GM21529 (cell line): ENCODE results near the gene YKT6.
"Not testable (repeated sequence)": the region's sequence is repeated elsewhere in the genome, so short reads cannot be mapped to it uniquely, and the experiment has no call there.

Experiments used
- ATAC-seq: cut with Tn5 transposase; IDR thresholded peaks from one replicate; pipeline ENCODE4 v1.9.1; 2021; ENCODE audit not compliant: unreplicated experiment

The YKT6 gene

GRCh38 chr7:44172352-44172751 lies 28.4 kb upstream of the YKT6 start:
- ATAC-seq: no peak

- no peak for ATAC-seq
These were observed 27.9 kb upstream of the YKT6 start for GRCh38 chr7:44172803-44173424.

DNA sequence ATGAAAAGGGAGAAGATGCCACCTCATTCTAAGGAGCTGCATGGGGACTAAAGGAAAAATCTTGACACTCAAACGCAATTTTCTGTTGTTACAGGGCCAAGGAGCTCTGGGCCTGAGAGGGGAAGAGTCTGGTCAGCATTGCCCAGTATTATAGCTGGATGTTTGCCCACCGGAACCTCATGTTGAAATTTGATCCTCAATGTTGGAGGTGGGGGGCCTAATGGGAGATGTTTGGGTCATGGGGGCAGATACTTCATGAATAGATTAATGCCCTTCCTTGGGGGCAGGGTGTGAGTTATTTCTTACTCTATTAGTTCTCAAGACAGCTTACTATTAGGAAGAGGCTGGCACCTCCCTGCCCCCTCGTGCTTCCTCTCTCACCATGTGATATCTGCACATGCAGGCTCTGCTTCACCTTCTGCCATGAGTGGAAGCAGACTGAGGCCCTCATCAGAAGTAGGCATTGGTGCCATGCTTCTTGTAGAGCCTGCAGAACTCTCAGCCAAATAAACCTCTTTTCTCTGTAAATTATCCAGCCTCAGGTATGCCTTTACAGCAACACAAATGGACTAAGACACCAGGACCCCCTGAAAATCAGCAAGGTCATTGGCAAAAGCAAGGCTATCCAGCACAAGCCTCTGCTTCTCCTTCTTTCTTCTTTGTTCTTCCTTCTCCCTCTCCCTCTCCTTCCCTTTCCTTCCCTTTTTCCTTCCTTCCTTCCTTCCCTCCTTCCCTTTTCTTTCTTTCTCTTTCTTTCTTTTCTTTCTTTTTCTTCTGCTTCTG lies 26.7 kb upstream of the YKT6 start:
- ATAC-seq: no peak

GRCh38 chr7:44174694-44174948 lies 26.2 kb upstream of the YKT6 start:
- ATAC-seq: not testable (repeated sequence)

GRCh38 chr7:44175730-44176129 lies 25.0 kb upstream of the YKT6 start:
- ATAC-seq: no peak

- ATAC-seq: no peak
These were observed 24.3 kb upstream of the YKT6 start for GRCh38 chr7:44176486-44176885.

DNA sequence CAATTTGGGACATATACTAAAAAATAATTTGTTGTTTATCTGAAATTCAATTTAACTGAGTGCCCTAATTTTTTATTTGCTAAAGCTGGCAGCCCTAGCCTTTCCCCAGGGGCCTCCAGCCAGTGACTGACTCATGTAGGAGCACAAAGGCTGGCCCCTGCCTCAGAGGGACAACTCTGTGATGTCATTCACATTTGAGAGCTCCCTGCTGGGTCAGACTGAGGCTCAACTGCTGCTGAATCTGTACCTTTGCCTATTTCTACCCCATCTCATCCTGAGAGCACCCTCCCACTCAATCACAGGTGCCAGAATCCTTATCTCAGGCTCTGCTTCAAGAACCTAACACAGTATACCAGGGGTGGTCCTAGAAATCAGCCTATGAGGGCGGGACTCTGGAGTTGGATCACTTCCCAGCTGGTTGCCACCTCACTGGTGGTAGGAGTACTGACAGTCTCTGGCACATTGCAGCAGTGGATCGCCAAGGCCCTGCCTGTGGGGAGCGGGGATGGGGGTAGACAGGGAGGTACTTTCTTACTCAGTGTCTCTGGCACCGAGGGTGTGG lies 23.1 kb upstream of the YKT6 start:
- no peak for ATAC-seq

- ATAC-seq: no peak
These were observed 20.1 kb upstream of the YKT6 start for GRCh38 chr7:44180631-44181030.

DNA sequence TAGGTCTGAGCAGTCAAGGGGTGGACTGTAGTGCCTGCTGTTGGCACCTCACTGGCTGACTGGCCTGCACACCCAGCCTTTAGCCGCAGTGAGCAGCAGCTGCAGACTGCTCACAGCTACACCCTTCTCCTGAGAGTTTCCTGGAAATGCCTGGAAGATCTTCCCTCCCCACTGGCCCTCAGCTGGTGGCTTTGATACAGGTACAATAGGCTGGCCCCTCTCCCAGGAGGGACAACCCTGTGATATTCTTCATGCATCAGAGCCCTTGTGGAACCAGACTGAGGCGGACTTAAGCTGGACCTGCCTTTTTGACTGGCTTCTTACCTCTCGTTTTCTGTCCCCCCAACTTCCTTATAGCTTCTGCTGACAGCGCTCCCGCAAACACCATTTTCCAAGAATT lies 18.0 kb upstream of the YKT6 start:
- no peak for ATAC-seq

GRCh38 chr7:44183386-44183785 lies 17.4 kb upstream of the YKT6 start:
- ATAC-seq: no peak

- no peak for ATAC-seq
These were observed 16.4 kb upstream of the YKT6 start for GRCh38 chr7:44184206-44184872.

GRCh38 chr7:44184873-44185446 lies 15.8 kb upstream of the YKT6 start:
- no peak for ATAC-seq

GRCh38 chr7:44185729-44186128 lies 15.0 kb upstream of the YKT6 start:
- no peak for ATAC-seq

- ATAC-seq: no peak
These were observed 14.0 kb upstream of the YKT6 start for GRCh38 chr7:44186736-44187135.

DNA sequence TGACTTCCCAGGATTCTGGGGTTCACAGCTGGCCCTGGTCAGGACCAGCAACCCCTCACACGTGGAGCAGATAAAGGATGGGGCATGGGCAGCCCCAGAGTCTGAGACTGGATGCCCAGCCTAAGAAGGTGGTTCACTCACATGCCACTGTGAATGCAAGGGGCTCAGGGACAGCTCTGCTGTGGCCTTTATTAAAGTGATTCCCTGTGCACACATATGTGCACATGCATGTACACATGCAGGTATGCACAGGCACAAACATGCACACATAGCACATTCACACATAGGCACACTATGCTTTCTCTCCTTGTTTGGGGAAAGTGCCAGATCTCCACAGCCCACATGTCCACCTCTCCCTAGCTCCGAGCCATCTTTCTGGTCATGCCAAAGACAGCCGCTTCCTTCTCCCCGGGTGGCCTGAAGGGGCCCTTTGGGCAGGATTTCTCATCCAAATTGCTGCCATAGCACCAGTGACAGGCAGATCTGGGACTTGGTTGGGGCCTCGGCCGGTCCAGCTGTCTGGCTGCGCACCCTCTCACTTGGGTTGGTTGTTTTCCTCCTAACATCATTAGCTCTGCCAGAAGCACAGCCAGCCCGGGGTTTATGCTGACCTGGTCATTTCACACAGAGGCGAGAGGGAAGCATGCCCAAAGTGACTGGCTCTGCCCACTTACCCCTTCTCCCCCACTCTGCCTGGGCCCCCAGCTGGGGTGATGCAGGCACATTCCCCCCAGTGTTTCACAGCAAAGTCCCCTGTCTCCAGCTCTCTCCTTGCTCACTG lies 13.0 kb upstream of the YKT6 start:
- no peak for ATAC-seq

DNA sequence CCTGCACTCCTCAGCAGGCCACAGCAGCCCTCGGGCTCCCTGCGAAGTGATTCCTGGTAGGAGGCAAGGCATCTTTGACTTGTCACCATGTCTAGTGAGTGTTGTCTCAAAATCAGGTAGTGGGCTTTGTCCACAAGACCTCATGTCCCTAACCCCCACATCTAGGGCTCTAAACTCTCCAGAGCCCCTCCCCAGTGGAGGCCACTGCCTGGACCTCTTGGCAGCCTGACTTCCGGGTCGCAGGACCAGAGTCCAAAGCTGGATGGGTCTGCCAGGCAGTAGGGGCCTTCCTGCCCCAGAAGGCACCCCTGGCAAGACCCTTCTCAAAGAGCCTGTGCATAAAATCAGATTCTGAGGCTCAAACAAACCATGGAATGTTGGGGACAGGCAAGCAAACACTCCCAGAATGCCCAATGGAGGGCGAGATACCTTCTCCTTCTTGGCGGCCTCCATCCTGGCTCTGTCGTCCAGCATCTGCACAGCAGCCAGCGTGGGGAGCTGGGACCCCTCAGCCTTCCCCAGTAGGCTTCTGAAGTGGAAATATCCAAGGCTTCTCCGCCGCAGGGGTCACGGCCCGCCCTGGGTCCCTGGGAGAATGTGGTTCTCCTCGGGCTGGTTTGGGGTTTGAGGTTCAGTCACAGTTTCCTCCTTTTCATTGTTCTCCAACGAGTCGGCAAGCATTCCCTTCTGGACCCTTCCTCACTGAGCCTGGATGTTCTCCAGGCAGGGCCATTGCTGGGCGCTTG lies 12.1 kb upstream of the YKT6 start:
- ATAC-seq: no peak

DNA sequence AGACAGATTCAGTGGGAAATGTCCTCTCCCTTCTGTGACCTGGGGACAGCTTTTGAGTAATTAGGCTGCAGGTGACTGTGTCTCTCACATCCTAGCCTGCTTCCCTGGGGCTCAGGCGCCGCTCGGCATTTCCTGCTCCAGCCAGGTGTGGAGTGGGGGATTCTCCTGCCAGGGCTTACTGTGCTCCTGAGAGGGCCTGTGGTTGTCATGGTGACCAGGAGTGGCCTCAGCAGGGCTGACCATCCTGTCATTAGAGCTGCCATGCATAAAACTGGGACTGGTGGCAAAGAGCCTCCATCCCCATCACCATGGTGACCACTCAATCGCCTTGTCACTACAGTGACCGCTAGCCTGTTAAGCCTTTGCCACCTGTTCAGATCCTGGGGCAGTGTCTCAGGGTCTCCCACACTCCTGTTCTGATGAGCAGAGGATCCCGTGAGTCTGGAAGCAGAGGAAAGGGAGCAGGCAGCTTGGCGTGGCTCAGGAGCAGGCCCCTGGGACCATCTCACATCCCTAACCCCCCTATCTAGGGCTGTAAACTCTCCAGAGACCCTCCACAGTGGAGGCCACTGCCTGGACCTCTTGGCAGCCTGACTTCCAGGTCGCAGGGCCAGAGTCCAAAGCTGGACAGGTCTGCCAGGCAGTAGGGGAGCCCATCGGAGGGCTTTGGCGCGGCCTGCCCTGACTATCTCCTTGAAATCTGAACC lies 11.3 kb upstream of the YKT6 start, which contains the start of gene GCK:
GCK (minus strand) TSS at position 154 of the 707 bp plus-strand sequence. CDS start 486 bp downstream, outside the sequence.
- no peak for ATAC-seq

- ATAC-seq: no peak
These were observed 10.5 kb upstream of the YKT6 start for GRCh38 chr7:44189993-44190872.

GRCh38 chr7:44191171-44191570 lies 9.6 kb upstream of the YKT6 start:
- no peak for ATAC-seq
